Activated B cell treated with CpG ODN at 0.5 μM for 24 hours (primary cell): ENCODE data around the gene SCYGR1. TPM values are rescaled to one million over a fixed set of nuclear protein-coding genes. Genes with fewer than 3 reads are reported as not detected.

ENCODE experiments used
- ATAC-seq: fragments of 200-7000 bp; cut with Tn5 transposase; one replicate; pipeline ENCODE4 v1.10.0; 2021; ENCODE audit warnings: low read depth, mild to moderate bottlenecking, moderate library complexity
- CTCF ChIA-PET: fragments of 350-600 bp; sonication (Branson Sonifier 250); formaldehyde crosslinking; loops from one replicate; lab custom pipeline; 2021; ENCODE audit warnings: antibody characterized with exemption; lab: Charles Lee
- POLR2A ChIA-PET: fragments of 350-600 bp; sonication (Branson Sonifier 250); formaldehyde crosslinking; loops from one replicate; lab custom pipeline; 2021; ENCODE audit warnings: antibody characterized with exemption; lab: Charles Lee
- DNase-seq: peaks from one replicate; pipeline ENCODE4 v3.0.0; 2022
- H3K27ac Mint-ChIP-seq: one replicate; pipeline ENCODE4 v1.8.0; 2020; ENCODE audit warnings: mixed read lengths
- H3K27me3 Mint-ChIP-seq: one replicate; pipeline ENCODE4 v1.8.0; 2021; ENCODE audit warnings: mixed read lengths
- H3K36me3 Mint-ChIP-seq: one replicate; pipeline ENCODE4 v1.8.0; 2021; ENCODE audit warnings: low read depth, mixed read lengths
- H3K4me1 Mint-ChIP-seq: one replicate; pipeline ENCODE4 v1.8.0; 2021; ENCODE audit warnings: mixed read lengths
- H3K4me3 Mint-ChIP-seq: one replicate; pipeline ENCODE4 v1.8.0; 2020; ENCODE audit warnings: mild to moderate bottlenecking, mixed read lengths
- H3K9me3 Mint-ChIP-seq: one replicate; pipeline ENCODE4 v1.8.0; 2020; ENCODE audit warnings: mixed read lengths
- intact Hi-C: fragments of 100-400 bp; cut with micrococcal nuclease; formaldehyde crosslinking; loops from one replicate; pipeline ENCODE4 v1.15.1; 2024
- total RNA-seq: library from RNA; stranded (reverse); gene quantifications from 2 replicates; pipeline ENCODE4 v1.2.3, GENCODE V29; 2022
- TF ChIP-seq, protein P1 (sequence below): fragments of 200-600 bp; IDR thresholded peaks from one replicate; pipeline ENCODE4 v1.8.0; 2022; ENCODE audit warnings: antibody characterized with exemption, mild to moderate bottlenecking

Gene SCYGR1
- total RNA-seq, 1 donor from 2014 or later, result not detected

DNA sequence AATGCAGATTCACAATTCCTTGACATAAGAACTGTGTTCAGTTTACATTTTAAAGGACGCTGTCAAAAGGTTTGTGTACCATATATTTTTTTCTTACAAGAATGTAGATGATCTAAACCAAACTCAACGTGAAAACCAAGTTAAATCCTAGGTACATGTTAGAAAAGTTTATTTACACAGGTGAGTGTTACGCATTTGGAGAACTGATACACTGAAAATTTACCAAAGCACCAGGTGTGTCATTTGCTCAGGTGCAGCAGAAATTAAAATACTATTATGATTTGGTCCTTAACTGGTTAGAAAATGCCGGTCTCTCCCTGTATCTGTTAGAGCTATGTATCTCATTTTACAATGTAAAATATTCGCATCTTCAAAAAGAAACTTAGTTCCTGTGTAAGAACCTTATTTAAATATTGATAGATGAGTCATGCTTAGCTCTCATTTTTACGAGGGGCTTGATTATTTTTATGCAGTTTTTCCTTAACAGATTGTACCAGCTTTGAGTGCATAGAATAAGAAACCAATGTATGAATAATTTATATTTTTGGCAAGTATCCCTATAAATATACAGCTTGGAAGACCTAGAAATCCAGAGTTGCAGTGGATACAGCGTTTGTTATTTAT lies 37.6 kb downstream of the SCYGR1 start:
- TF ChIP-seq, protein P1, sequence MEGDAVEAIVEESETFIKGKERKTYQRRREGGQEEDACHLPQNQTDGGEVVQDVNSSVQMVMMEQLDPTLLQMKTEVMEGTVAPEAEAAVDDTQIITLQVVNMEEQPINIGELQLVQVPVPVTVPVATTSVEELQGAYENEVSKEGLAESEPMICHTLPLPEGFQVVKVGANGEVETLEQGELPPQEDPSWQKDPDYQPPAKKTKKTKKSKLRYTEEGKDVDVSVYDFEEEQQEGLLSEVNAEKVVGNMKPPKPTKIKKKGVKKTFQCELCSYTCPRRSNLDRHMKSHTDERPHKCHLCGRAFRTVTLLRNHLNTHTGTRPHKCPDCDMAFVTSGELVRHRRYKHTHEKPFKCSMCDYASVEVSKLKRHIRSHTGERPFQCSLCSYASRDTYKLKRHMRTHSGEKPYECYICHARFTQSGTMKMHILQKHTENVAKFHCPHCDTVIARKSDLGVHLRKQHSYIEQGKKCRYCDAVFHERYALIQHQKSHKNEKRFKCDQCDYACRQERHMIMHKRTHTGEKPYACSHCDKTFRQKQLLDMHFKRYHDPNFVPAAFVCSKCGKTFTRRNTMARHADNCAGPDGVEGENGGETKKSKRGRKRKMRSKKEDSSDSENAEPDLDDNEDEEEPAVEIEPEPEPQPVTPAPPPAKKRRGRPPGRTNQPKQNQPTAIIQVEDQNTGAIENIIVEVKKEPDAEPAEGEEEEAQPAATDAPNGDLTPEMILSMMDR, result no peak
- Mint-ChIP-seq H3K27ac (no peak overlapping the region), H3K27me3 (no peaks in the 10 kb centered on the region), H3K36me3 (peaks cover 58% of the 10 kb centered on the region), H3K9me3 (no peaks in the 10 kb centered on the region), H3K4me3 (no peak overlapping the region), H3K4me1 (peaks cover 6% of the 10 kb centered on the region)
- ChIA-PET POLR2A (no interaction called here), CTCF (interaction anchor here (0.7 kb wide), 1 partner anchor 9 kb away, joined by 3 read pairs; no protein-coding TSS in a partner anchor)
- intact Hi-C loops, result no loop called here
- DNase-seq (no peak), ATAC-seq (no peak)

DNA sequence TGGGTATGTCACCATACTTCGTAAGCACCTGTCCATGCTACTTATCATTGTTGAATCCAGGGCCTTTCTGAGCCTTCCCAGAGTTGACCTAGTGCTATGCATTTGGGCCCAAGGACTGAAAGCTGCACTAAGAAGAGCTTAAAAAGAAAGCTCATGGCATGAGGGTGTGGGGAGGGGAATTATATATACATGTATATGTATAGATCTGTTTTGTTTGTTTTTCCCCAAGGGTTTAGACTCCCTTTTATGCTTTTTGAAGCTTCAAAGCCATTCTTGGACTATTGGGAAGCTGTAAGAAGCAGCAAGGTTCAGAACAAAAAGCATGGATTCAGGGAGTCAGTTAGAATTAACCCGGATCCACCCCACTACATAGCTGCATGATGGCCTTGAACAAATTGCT lies 39.4 kb downstream of the SCYGR1 start:
- CTCF ChIA-PET, result interaction anchor here (1.8 kb wide), 1 partner anchor 418 kb away, joined by 6 read pairs; no protein-coding TSS in a partner anchor
- TF ChIP-seq, protein P1, result no peak

DNA sequence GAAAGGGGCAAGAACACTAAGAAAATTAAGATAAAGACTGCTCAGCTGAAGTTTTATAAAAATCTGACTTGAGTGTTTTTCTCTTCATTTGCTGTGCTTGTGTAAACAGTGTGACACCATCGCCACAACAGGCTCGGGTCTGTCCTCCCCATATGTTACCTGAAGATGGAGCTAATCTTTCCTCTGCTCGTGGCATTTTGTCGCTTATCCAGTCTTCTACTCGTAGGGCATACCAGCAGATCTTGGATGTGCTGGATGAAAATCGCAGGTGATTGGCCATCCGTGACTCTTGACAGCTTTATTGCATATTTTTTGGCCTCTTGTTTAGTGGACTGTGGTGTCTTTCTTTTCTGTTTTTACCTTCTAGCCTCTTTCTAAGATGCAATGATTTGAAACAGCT lies 40.6 kb downstream of the SCYGR1 start:
- no peaks in the 10 kb centered on the region for H3K9me3 Mint-ChIP-seq
- intact Hi-C loops, result no loop called here
- no peak overlapping the region for H3K27ac Mint-ChIP-seq
- peaks cover 6% of the 10 kb centered on the region for H3K4me1 Mint-ChIP-seq
- H3K36me3 Mint-ChIP-seq, result peaks cover 58% of the 10 kb centered on the region
- no peak for DNase-seq
- POLR2A ChIA-PET, result no interaction called here
- TF ChIP-seq, protein P1, result no peak
- no peak for ATAC-seq
- H3K4me3 Mint-ChIP-seq, result no peak overlapping the region
- no peaks in the 10 kb centered on the region for H3K27me3 Mint-ChIP-seq
- CTCF ChIA-PET, result interaction anchor here (1.8 kb wide), 1 partner anchor 419 kb away, joined by 6 read pairs; no protein-coding TSS in a partner anchor

More for the DNA sequence above, 39.4 kb downstream of the SCYGR1 start:
- intact Hi-C loops, result no loop called here
- Mint-ChIP-seq H3K4me3 (no peak overlapping the region), H3K9me3 (no peaks in the 10 kb centered on the region), H3K36me3 (peaks cover 57% of the 10 kb centered on the region), H3K4me1 (peaks cover 6% of the 10 kb centered on the region), H3K27ac (no peak overlapping the region), H3K27me3 (no peaks in the 10 kb centered on the region)
- POLR2A ChIA-PET, result no interaction called here
- ATAC-seq, result no peak
- no peak for DNase-seq

DNA sequence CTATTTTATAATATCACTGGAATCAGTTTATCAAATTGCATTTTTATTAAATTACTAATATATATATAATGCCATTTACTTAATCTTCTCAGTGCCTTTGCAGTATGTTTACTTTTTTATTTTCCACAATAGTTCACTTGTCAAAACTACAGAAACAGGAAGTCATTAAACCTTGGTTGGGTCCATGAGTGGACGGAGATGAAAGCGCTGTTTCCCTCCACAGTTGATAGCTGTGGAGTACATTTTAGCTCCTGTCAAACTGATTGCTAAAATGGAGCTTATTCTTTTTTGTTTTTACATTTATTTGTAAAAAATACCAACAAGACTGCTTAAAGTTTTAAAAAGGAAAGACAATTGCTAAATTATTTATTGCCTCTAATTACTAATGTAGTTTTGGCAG lies 43.5 kb downstream of the SCYGR1 start:
- ChIA-PET CTCF (no interaction called here), POLR2A (no interaction called here)
- Mint-ChIP-seq H3K27ac (no peak overlapping the region), H3K9me3 (no peaks in the 10 kb centered on the region), H3K27me3 (no peaks in the 10 kb centered on the region), H3K4me3 (no peak overlapping the region), H3K36me3 (peaks cover 61% of the 10 kb centered on the region), H3K4me1 (no peaks in the 10 kb centered on the region)
- intact Hi-C loops, result no loop called here
- TF ChIP-seq, protein P1, result no peak
- DNase-seq (no peak), ATAC-seq (no peak)

DNA sequence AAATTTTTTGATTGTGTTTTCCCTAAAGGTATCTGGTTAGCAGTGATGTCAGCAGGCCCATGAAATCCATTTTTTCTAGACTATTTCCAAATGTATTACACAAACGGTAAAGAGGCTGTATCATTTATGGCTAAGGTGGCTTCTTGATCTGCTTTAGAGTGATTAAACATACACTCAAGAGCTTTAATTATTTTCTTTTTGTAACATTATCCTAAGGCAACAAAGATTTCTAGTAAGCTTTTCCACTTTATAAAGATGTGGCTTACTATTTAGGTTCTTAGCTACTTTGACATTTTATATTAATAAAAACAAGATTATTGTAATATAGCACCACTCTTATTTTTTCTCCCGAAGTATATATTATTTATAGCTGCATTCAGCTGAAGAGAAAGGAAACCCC lies 46.2 kb downstream of the SCYGR1 start:
- no peaks in the 10 kb centered on the region for H3K9me3 Mint-ChIP-seq
- no peaks in the 10 kb centered on the region for H3K4me1 Mint-ChIP-seq
- intact Hi-C loops, result no loop called here
- H3K27me3 Mint-ChIP-seq, result no peaks in the 10 kb centered on the region
- H3K4me3 Mint-ChIP-seq, result no peak overlapping the region
- ATAC-seq (no peak), DNase-seq (no peak)
- TF ChIP-seq, protein P1, result no peak
- POLR2A ChIA-PET, result no interaction called here
- H3K27ac Mint-ChIP-seq, result no peak overlapping the region
- CTCF ChIA-PET, result no interaction called here
- peaks cover 59% of the 10 kb centered on the region for H3K36me3 Mint-ChIP-seq
